ENCODE measurements around the gene FLOT2.
"Not testable (repeated sequence)": the region's sequence is repeated elsewhere in the genome, so short reads cannot be mapped to it uniquely, and the experiment has no call there.

FLOT2 gene

GRCh38 chr17:28873839-28874238 is 23.7 kb downstream of the FLOT2 start:
- no peak for DNase-seq (ENCODE audit: low spot score)

GRCh38 chr17:28871056-28871579 is 26.4 kb downstream of the FLOT2 start:
- peak; percentile 38 for DNase-seq (ENCODE audit: low spot score)

GRCh38 chr17:28867276-28867675 is 30.3 kb downstream of the FLOT2 start:
- DNase-seq (ENCODE audit: low spot score), result no peak

- no peak for DNase-seq (ENCODE audit: low spot score)
Measured at GRCh38 chr17:28865946-28866752, 31.4 kb downstream of the FLOT2 start.

GRCh38 chr17:28864991-28865849 is 32.3 kb downstream of the FLOT2 start:
- no peak for DNase-seq (ENCODE audit: low spot score)

GRCh38 chr17:28863953-28864352 is 33.6 kb downstream of the FLOT2 start:
- no peak for DNase-seq (ENCODE audit: low spot score)

- DNase-seq (ENCODE audit: low spot score), result no peak
Measured at GRCh38 chr17:28862561-28862960, 35.0 kb downstream of the FLOT2 start.

- no peak for DNase-seq (ENCODE audit: low spot score)
Measured at GRCh38 chr17:28861393-28862203, 35.9 kb downstream of the FLOT2 start.

GRCh38 chr17:28860363-28860808 is 37.1 kb downstream of the FLOT2 start:
- no peak for DNase-seq (ENCODE audit: low spot score)

- no peak for DNase-seq (ENCODE audit: low spot score)
Measured at GRCh38 chr17:28858801-28859355, 38.7 kb downstream of the FLOT2 start.

GRCh38 chr17:28857905-28858800 is 39.4 kb downstream of the FLOT2 start:
- no peak for DNase-seq (ENCODE audit: low spot score)

GRCh38 chr17:28856028-28856574 is 41.4 kb downstream of the FLOT2 start:
- no peak for DNase-seq (ENCODE audit: low spot score)

- no peak for DNase-seq (ENCODE audit: low spot score)
Measured at GRCh38 chr17:28855336-28855679, 42.2 kb downstream of the FLOT2 start.

- peak; percentile 93 for DNase-seq (ENCODE audit: low spot score)
Measured at GRCh38 chr17:28854457-28855335, 42.8 kb downstream of the FLOT2 start, which contains the start of gene ERAL1. TSS of gene ERAL1 (plus strand) at chr17:28855016. CDS start at chr17:28855035, 19 bp downstream.

GRCh38 chr17:28853295-28853694 is 44.2 kb downstream of the FLOT2 start:
- DNase-seq (ENCODE audit: low spot score), result no peak

- peak; percentile 21 for DNase-seq (ENCODE audit: low spot score)
Measured at GRCh38 chr17:28849281-28849680, 48.3 kb downstream of the FLOT2 start.

- peak; percentile 51 for DNase-seq (ENCODE audit: low spot score)
Measured at GRCh38 chr17:28848667-28849066, 48.9 kb downstream of the FLOT2 start.

- not testable (repeated sequence) for DNase-seq (ENCODE audit: low spot score)
Measured at GRCh38 chr17:28846699-28847098, 50.8 kb downstream of the FLOT2 start.

- DNase-seq (ENCODE audit: low spot score), result no peak
Measured at GRCh38 chr17:28846231-28846630, 51.3 kb downstream of the FLOT2 start.
